Activated CD8-positive, alpha-beta memory T cell treated with anti-CD3 and anti-CD28 coated beads for 24 hours (primary cell): ENCODE data around the gene ZNRF1.

Source experiments
- DNase-seq: peaks from one replicate; pipeline ENCODE4 v3.0.0-alpha.2; 2020

ZNRF1 gene

GRCh38 chr16:75062135-75062975, 63.5 kb downstream of the ZNRF1 start:
- no peak for DNase-seq

DNA sequence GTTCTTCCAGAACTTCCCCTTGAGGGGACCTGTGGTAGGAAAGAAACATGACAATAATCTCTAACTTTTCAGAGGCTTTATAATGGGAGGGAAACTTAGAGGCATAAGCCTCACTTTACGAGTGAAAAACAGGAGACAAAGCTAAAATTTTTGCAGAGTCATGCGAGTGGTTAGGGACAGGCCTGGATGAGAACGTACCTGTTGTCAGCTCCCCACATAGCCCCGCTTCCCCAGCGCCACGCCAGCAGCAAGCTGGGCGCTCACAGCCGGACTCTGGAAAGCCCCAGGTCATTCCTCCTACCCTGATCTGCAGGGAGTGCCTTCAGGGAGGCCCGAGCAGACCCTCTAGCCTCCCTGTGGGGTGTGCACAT, 64.1 kb downstream of the ZNRF1 start:
- no peak for DNase-seq

DNA sequence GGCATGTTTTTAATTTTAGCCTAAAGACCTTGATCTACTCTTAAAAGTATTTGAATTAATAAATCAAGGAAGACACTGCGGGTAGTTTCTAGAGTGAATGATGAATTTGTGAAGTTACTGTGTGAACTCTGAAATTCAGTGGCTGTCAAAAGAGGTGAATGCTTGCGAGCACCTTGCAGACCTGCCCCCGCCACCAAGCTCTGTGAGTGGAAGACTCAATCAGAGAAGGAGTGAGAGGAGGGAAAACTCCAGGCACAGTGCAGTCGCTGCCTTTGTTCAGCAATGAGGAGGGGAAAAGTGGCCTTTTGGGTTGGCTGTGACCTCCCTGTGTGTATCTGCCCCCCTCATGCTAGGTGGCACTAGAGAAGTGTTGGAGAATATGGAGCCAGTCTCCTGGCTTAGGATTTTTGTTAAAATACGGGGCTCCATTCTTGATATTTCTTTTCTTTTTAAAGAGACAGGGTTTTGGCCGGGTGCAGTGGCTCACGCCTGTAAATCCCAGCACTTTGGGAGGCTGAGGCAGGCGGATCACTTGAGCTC, 64.8 kb downstream of the ZNRF1 start:
- DNase-seq = no peak

DNA sequence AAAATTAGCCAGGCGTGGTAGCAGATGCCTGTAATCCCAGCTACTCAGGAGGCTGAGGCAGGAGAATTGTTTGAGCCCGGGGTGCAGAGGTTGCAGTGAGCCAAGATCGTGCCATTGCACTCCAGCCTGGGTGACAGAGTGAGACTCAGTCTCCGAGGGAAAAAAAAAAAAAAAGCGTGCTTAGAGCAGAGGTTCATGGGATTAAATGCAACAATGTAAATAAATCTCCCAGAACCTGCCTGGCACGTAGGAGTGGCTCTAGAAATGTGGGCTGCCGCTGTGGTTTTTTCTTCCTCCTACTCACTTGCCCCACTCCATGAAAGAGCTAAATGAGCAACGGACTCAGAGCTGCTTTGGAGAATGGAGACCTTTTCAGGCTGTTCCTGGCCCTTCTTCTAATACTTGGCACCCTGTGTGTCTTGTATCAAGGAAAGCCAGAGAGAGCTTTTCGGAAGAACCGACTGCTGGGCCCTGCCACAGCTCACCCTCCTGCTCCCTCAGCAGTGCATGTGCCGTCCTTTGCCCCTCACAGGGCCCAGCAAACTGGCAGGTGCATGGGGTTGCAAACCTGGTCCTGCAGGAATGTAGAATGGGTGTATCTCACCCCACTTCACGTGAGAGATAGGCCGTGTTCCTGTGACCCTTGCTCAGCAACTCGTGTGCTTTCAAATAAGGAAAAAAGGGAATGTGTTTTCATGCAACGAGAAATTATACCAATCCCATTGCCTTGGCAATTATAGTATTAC, 65.8 kb downstream of the ZNRF1 start:
- DNase-seq = peak; percentile 61

DNA sequence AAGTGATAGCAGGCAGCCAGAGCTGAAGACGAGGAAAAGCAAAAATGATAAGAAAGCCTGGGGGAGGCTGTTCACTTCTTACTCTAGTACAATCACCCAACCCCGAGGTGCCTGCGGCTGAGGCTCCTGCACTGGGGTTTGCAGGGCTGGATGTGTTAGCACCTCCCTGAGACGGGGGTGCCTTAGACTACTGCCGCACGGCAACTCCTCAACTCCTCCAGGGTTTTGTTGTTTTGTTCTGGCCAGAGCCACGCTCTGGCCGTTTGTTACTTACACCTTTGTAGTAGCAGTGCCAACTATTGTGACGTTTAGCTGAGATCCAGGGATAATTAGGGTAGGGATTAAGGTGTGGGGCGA, 66.3 kb downstream of the ZNRF1 start:
- peak; percentile 72 for DNase-seq

- DNase-seq = no peak
Observed at GRCh38 chr16:75065521-75066149, 66.8 kb downstream of the ZNRF1 start.

DNA sequence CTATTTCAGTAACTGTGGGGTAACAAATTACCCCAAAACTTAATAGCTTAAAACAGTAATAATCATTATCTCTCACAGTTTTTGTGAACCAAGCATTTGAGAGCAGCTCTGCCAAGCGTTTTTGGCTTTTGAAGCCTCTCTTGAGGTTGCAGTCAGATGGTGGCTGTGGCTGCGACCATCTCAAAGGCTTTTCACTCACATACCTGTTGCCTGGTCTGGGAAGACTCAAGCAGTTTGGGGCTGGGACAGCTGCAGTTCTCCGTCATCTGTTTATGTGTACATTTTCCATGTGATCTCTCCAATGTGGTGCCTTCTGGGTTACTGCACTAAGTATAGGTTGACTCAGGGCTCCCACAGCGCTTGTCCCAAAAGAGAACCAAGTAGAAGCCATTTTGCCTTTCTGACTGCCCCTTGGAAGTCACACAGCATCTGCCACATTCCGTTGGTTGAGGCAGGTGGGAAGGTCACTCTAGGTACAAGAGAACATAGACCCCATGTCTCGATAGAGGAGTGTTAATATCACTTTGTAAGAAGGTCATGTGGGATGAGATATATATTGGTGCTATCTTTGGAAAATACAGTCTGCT, 68.1 kb downstream of the ZNRF1 start:
- DNase-seq = no peak

DNA sequence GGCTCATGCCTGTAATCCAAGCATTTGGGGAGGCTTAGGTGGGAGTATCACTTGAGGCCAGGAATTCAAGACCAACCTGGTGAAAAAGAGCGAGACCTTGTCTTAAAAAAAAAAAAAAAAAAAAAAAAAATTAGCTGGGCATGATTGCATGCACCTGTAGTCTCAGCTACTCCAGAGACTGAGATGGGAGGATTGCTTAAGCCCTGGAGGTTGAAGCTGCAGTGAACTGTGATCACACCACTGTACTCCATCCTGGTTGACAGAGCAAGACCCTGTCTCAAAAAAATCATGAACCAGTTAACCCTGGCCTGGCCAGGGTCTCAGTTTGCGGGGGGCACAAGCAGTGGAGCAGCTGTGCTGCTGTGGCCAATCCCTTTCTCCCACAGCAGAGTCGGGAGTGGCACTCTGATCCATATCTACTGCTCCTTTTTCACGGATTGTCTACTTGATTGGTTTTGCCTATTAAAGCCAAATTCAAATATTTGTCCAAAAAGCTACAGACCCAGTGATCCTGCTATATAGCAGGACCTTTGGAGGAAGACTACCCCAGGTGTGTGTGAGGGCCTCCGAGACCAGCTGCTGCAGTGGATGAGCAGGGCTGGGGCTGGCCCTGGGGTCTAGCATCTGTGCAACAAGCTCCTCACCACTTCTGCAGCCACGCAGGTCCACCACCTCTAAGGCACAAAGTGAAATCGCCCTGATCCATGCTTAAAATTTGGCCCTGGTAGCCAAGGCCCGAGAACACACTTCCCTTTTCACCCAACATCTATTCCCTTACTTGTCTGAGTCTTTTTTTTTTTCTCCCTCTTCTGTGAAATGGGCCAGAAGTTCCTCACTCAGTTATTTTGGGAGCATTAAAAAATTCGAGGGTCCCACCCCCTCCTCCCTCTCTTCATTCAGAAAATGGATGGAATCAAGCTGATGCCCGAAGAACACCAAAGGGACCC, 69.5 kb downstream of the ZNRF1 start:
- DNase-seq = no peak

DNA sequence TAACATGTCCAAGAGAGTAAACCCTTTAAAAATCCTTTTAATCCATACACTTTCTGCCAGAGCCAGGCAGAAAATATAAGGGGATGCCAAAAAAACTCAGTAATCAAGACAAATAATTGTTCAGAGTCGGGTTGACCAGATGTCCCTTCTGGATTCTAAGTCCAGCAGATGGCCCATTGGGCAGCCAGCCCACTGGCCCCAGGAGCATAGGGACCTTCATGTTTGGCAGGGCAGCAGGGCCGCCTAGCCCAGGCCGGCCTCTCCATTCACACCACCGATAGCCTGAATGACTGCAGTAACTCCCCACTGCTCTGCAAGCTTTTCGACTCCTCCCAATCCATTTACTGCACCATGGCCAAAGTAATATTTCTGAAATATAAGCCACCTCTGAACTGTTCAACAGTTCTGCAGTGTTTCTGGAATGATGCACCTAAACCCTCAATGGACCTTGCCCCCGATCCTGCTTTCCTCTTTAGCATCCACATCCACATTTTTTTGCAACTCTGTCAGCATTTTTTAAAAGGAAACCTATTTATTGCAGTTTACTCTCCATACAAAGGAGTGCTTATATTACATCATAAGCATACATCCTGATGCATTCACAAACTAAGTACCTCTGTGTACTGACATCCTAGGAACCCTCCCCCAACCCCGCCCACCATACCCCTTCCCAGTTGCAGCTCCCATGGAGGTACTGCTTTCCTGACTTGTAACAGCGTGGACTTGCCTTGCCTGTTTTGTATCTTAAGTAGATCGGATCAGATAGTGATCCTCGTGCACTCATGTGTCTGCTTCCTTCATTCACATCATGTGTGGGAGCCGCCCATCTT, 71.4 kb downstream of the ZNRF1 start:
- DNase-seq = no peak

- DNase-seq = no peak
Observed at GRCh38 chr16:75071621-75072020, 72.8 kb downstream of the ZNRF1 start.

DNA sequence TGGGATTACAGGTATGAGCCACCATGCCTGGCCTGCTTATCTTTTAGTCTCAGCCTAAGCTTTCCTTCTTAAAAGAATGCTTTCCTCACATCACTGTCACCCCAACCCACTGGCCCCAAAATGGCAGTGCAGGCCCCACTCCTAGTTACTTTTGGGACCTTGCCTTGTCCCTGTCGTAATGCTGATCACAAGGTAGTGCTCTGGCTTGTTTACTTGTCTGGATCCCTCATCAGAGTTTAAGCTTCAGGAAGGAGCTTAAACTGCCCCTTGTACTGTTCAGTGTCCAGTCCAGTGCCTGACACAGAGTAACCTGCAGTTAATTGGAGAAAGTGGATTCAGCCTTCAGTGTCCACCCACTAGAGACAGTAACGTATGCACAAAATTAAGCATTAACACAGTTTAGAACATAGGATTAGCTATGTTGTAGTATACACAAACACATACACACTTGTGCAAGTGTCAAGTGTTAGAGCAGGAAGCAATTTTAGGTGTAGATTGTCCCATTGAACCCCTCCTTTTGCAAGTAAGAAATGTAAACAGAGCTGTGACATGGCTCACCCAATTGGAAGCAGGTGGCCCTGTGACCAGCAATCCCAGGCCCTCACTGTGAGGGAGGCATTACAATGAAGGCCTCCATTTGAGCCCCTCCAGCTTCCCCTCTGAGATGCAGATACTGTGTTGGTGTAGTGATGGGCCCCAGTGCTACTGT, 73.6 kb downstream of the ZNRF1 start:
- no peak for DNase-seq

GRCh38 chr16:75073545-75074303, 74.9 kb downstream of the ZNRF1 start:
- no peak for DNase-seq

- no peak for DNase-seq
Observed at GRCh38 chr16:75074304-75074793, 75.5 kb downstream of the ZNRF1 start.

- peak; percentile 86 for DNase-seq
Observed at GRCh38 chr16:75074920-75075687, 76.3 kb downstream of the ZNRF1 start.

DNA sequence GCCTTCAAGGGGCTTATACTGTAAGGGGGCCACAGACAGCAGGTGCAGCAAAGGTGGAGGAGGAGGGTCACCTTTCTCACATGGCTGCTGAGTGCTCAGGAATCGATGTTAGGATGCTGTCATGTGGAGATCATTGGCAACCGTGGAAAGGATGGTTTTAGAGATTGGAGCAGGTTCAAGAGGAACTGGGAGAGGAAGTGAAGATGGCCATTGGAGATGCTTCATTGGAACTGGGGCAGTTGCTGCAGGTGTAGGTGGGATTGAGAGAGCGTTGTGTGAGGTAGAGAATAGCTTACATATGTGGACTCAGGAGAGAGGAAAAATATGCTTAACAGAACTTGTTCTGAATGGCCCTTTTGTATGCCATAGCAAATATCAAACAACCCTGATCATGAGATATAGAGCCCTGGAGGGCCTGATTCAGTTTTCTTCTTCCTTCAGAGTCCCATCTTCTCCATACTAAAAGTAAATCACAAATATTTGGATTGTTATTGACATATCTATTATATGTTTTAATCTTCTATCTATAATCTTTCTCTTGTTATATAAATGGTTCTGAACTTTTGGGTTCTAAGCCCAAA, 77.0 kb downstream of the ZNRF1 start:
- DNase-seq = no peak

DNA sequence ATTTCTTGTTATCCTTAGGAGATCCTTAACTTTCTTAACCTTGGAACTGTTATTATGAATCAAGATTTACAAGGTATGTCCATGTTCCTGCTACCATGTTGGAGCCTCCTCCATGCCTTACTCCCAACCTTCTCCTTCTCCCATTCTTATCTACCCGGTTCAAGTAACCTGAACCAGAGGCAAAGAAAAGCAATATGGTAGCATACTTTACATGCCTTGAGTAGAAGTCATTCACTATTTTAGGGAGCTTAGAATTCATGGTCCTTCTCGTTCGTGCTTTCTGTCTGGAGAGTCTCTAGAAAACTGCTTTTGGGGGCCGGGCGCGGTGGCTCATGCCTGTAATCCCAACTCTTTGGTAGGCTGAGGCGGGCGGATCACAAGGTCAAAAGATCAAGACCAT, 80.1 kb downstream of the ZNRF1 start:
- no peak for DNase-seq

DNA sequence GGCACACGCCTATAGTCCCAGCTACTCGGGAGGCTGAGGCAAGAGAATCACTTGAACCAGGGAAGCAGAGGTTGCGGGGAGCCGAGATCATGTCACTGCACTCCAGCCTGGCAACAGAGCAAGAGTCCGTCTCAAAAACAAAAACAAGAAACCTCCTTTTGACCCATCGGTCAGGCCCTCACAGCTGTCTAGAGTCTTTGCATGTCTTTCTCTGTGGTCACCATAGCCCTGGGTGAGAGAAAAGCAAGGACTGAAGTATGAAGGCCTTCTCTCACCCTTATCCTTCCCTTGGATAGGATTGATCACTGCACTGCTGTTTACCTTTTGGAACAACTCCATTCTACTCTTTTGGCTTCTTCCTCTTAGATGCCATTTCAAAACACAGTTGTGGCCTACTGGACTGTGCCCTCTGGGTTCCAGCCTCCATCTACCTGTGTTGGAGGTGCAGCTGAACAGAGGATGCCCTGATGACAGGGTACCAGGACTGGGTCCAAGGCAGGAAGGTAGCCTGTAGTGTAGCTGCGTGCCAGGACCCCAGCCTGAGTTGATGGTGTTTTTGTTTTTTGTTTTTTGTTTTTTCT, 80.6 kb downstream of the ZNRF1 start:
- no peak for DNase-seq
